HG02840 (cell line): ENCODE measurements around the gene RPS13.
"Not testable (repeated sequence)": the region's sequence is repeated elsewhere in the genome, so short reads cannot be mapped to it uniquely, and the experiment has no call there.

Source experiments
- ATAC-seq: cut with Tn5 transposase; IDR thresholded peaks from one replicate; pipeline ENCODE4 v1.9.1; 2021; ENCODE audit warnings: mild to moderate bottlenecking, moderate library complexity, moderate number of reproducible peaks; ENCODE audit not compliant: unreplicated experiment, low FRiP score

RPS13 gene

DNA sequence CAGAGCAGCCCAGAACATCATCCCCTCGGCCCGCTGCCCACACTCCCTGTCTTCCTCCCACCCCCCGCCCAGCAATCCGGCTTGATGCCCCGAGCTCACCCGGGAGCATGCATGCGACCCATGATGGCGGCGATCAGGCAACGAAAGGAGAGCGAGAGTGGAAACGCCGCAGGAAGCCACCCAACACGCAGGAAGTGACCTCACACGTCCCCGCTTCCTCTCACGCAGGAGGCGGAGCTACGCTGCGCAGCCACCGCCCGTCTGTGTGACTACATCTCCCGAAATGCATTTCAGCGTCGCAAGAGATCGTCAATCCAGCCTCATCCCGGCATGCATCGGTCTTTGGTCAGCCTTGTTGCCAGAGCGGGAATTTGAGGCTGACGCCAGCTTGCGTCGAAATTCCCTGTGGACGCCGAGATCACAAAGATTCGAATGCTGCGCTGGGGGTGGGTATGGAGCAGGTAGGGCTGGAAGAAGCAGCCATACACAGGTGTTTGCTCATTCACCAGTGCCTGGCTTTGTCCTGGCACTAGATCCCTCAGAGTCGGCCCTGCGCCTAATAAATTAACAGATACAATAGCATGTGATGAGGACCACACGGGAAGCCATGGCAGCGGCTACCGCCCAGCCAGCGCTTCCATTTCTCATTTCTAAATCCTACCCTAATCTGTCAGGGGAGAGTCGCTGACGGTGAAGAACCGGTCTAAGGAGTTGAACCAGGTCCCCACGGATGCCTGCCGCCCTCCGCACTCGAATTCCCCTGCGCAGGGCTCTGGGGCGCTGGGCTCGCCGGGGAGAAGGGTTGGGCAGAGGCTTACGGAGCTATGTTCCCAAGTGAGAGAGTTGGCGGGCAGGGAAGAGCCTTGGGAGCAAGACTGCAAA is at the start of gene RPS13:
Gene RPS13, minus strand, starts transcription at position 148 of the 882 bp plus-strand sequence. Its CDS starts 26 bp downstream, at position 122.
- peak; percentile 96 for ATAC-seq

DNA sequence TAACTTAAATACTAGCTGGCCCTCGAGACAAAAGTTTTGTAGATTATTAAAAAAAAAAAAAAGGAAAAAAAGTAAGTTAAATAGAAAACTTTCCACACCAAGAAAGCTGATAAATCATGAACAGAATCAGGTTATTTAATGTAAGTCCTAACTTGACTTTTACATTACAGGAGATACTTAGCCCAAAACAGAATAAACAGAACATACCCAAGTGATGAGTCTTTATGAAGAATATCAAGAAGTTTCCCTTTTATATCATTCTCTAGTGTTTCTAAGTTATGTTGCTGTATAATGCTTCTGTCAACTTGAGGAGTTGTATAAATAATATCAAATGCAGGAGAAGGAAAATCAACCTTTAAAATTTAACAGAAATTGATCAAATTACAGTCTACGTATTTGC is 44.5 kb upstream of the RPS13 start:
- no peak for ATAC-seq

DNA sequence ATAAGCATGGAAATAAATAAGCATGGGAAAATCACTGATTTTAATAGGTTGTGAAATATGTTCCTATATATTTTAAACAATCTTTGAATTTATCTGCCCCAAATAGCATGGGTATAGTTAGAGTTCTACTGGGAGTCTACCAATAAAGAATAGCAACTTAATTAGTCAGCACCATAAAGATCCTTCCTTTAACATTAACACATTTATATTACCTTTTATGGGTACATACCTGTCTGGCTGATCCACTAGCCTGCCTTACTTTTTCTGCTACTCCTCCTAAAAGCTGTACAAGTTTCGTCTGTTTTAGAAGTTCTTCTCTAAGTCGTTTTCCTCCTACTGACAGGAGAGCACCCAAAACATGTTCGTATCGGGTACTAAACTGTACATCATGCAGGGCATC is 39.8 kb upstream of the RPS13 start:
- ATAC-seq = no peak

DNA sequence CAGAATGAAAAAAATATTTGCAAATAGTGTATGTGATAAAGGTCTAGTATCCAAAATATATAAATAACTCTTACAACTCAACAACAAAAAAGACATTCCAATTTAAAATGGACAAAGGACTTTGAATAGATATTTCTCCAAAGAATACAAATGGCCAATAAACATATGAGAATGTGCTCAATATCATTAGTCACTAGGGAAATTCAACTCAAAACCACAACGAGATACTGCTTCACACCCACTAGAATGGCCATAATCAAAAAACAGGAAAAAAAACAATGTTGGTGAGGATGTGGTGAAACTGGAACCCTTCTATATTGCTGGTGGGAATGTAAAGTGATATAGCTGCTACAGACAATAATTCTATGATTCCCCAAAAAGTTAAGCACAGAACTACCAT is 38.6 kb upstream of the RPS13 start:
- ATAC-seq = no peak

DNA sequence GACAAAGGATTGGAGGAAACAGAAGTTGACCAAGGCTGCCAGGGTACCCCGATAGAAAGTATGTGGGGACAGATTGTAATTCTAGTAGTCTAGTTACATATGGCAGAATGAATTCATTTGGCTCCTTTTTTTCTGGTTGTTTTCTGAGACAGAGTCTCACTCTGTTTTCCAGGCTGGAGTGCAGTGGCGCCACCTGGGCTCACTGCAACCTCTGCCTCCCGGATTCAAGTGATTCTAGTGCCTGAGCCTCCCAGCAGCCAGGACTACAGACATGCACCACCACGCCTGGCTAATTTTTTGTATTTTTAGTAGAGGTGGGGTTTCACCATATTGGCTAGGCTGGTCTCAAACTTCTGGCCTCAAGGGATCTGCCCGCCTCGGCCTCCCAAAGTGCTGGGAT is 30.3 kb upstream of the RPS13 start:
- ATAC-seq = not testable (repeated sequence)

DNA sequence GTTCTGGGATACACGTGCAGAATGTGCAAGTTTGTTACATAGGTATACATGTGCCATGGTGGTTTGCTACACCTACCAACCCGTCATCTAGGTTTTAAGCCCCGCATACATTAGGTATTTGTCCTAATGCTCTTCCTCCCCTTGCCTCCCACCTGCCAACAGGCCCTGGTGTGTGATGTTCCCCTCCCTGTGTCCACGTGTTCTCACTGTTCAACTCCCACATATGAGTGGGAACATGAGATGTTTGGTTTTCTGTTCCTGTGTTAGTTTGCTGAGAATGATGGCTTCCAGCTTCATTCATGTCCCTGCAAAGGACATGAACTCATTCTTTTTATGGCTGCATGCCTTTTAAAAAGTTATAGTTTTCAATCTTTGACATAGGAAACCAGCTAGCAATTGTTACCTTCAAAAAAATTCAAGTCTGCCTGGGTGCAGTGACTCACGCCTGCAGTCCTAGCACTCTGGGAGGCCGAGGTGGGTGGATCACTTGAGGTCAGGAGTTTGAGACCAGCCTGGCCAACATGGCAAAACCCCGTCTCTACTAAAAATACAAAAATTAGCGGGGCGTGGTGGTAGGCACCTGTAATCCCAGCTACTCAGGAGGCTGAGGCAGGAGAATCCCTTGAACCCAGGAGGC is 28.1 kb upstream of the RPS13 start:
- ATAC-seq = not testable (repeated sequence)

DNA sequence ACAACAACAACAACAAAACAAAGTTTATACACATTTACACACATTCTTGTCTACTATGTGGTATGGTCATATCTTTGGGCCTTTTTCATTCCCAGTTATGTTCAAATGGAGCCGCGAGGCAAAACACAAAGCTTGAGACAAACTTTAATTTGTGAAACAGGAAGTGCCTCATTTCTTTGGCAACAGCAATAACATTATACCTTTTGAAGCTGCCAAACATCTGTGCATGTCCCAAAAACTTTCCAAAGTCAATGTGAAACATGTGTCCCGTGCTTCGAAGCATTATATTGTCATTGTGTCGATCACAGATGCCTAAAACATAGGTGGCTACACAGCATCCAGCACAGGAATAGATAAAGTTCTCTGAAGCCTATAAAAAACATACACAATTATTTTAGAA is 25.0 kb upstream of the RPS13 start:
- no peak for ATAC-seq

DNA sequence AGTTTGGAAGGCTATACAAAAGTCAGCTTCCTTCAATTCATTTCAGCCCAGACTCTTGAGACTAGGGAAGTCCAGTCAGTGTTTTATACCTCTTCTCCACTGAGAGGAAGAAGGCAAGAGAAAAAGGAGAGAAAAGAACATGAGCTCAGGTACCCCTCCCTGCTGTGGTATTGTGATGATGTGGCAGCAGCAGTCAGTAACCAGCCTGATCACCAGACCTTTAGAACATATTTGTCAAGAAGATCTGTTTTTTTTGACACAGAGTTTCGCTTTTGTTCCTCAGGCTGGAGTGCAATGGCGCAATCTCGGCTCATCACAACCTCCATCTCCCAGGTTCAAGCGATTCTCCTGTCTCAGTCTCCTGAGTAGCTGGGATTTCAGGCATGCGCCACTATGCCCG is 21.2 kb upstream of the RPS13 start:
- no peak for ATAC-seq

DNA sequence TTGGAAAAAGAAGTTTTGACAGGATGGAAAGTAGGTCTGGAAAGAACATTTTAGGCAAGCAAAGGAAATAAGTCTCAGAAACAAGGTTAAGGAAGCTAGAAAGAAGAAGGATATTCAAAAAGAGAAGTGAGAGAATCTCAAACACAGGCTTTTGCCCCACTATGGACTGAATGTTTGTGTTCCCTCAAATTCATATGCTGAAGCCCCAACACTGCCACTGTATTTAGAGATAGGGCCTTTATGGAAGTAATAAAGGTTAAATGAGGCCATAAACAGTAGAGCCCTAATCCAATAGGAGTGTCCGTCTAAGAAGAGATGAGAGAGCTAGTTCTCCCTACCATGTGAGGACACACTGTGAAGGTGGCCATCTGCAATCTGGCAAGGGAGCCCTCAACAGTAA is 20.6 kb upstream of the RPS13 start:
- ATAC-seq = no peak

DNA sequence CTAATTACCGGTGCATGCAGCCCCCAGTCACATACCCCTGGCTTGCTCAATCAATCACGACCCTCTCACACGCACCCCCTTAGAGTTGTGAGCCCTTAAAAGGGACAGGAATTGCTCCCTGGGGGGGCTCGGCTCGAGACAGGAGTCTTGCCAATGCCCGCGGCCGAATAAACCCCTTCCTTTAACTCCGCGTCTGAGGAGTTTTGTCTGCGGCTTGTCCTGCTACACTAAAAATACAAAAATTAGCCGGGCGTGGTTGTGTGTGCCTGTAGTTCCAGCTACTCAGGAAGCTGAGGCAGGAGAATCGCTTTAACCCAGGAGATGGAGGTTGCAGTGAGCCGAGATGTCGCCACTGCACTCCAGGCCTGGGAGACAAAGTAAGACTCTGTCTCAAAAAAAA is 8.5 kb upstream of the RPS13 start:
- not testable (repeated sequence) for ATAC-seq

DNA sequence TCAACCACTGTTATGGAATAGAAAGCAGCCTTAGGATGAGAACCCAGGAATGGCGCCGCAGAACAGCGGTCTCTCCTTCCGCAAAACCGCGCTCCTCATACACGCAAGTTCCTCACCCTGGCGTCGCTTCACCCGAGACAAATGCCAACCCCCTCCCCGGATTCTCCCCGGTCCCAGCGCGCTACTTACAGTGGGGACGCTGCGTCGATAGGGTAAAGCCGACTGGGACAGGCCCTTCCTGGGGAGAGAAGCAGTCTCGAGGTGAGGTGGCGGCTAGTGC is 287 bp downstream of the RPS13 start:
- peak; percentile 24 for ATAC-seq

DNA sequence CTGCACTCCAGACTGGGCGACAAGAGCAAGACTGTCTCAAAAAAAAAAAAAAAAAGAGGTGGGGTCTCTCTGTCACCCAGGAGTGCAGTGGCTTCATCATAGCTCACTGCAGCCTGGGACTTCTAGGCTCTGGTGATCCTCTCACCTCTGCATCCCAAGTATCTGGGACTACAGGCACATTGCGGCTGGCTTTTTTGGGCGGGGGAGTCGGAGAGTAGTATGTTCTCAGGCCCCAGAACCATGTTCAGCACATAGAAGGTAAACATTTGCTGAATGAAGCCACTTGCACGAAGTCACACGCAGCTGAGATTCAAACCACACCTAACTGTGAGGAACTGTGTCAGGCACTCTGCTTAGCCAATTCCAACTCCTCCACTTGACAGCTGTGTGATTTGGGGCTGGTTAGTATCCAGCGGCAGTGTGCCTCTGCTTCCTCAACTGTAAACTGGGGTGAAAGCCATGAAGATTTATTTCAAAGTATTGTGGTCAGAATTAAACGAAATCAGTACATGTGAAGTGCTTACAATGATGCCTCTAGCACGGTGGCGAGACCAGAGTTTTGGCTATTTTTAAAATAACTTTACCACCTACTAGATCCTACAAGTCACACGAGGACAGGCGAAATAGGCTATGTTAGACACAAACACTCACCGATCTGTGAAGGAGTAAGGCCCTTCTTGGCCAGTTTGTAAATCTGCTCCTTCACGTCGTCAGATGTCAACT is 789 bp downstream of the RPS13 start:
- no peak for ATAC-seq

DNA sequence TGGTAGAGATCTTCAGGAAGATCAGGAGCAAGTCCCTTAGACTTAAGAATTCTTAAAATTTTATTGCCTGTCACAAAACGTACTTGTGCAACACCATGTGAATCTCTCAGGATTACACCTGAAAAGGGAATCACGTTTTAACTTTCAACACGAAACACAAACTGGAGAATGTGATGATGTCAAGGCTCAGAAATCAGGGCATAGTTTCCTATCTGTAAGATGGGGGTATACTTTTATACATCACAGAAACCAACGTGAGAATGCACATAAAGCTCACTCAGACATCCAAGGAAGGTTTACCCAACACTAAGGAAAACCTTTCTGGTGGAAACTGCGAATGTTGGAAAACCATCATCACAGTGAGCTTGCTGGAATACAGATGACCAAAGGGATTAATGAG is 2.0 kb downstream of the RPS13 start:
- no peak for ATAC-seq

DNA sequence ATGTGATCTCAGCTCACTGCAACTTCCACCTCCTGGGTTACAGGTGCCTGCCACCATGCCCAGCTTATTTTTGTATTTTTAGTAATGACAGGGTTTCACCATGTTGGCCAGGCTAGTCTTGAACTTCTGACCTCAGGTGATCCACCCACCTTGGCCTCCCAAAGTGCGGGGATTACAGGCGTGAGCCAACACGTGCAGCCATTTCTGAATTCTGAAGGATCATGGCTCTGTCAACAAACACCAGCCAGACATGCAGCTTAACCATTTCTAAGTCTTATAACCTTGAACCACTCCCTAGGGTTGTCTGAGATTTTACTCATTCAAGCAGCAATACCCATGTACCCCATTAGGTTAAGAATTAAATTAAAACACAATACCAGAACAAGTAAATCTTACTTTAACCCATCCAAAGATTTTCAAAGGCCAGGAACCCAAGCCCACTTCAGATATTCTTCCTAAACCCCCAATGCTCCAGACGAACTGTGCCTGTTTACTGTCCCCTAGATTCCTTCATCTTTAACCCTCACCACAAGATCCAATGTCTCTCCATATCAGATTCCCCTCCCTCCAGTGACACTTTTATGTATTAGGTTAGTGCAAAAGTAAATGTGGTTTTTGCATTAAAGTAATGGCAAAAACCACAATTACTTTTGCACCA is 4.0 kb downstream of the RPS13 start:
- ATAC-seq = no peak

DNA sequence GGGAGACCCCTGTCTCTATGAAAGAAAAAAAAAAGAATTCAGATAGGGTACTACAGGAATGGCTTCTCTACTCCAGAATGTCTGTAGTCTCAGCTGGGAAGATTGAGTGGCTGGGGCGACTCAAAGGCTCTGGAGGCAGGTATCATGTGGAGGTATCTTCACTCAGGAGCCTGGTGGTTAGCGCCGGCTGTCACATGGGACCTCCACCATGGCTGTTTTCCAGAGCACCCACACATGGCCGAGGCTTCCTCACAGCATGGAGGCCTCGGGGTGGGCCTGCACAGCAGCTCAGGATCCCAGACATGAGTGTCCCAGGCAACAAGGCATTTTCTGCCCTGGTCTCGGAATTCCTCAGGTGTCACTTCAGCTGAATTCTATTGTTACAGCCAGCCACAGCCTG is 10.1 kb downstream of the RPS13 start:
- ATAC-seq = no peak

DNA sequence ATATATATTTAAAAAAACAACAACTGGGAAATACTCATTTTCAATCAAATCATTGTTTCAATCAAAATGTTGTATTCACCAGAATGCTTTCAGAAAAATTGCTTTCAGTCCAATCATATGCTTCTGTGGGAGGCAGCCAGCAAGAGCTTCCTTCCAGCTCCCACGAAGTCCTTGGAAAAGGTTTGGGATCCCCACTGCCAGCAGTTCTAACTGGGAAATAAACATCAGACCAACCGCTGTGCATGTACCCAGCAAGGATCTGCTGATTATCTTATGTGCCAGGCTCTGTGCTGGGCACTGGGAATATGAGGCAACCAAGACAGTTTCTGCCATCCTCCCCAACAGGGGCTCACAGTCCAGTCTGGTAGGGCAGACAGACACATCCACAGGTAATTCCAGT is 10.8 kb downstream of the RPS13 start:
- no peak for ATAC-seq

DNA sequence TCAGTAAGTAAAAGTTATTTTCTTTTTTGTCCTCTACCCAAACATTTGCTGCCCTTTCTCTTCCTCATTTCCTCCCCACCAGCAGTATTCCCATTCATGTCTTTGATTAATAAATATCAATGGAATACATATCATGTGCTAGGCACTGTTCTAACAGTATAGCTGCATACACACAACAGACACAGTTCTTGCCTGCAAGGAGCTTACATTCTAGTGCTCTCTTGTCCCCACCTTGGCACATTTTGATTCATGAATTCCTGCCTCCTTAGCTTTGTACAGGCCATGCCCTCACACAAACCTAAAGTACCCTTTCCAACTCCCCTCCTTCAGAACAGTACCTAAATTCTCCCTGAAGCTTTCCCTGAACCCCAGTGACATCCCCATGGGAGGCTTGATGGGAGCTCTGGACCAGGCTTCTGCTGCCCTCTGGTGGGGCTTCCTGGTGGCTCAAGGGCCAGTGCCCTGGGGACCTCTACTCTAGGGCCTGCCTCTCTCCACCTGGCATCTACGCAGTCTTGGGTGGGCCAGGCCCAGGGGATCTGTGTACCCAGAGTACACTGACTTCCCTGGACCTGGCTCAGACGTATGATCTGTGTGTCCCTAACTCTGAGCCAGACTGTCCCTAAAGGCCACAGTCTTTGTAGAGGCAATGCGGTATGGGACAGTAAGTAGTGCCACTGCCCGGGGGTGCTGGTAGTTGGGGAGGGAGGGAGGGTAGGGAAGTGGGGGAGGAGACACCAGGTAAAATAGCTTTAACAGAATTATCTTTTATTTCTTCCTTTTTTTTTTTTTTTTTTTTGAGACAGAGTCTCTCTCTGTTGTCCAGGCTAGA is 14.1 kb downstream of the RPS13 start:
- no peak for ATAC-seq

DNA sequence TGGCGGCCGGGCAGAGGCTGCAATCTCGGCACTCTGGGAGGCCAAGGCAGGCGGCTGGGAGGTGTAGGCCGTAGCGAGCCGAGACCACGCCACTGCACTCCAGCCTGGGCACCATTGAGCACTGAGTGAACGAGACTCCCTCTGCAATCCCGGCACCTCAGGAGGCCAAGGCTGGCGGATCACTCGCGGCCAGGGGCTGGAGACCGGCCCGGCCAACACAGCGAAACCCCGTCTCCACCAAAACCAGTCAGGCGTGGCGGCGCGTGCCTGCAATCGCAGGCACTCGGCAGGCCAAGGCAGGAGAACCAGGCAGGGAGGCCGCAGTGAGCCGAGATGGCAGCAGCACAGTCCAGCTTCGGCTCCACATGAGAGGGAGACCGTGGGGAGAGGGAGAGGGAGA is 26.3 kb downstream of the RPS13 start:
- not testable (repeated sequence) for ATAC-seq

DNA sequence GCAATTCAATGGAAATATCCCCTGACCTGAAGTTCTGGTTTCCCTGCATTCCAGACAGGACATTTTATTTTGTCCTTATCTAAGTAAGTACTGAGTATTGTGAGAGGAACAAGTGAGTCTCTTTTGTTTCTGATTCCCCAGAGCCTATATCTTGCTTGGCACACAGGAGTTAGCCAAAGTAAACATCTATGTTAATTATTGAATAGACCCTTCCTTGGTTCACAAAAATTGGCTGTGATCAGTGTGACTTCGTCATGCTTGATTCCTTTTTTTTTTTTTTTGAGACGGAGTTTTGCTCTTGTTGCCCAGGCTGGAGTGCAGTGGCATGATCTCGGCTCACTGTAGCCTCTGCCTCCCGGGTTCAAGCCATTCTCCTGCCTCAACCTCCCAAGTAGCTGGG is 29.0 kb downstream of the RPS13 start:
- ATAC-seq = not testable (repeated sequence)

DNA sequence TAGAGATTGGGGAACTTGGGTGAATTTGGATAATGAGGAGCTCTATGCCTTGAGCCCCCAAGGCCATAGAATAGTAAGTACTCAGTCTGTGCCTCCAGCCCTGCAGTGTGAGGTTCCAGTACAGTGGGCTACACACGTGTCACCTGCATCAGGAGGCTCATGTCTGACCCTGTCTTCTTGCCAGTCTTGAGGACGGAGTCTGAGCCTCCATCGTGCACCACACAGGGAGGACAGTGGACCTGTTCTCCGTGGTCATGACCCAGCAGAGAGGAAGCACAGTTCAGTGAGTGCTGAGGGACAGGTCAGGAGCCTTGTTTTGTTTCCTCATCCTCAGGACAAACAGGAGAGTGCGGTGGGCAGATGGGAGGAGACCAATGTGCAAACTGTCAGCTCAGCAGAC is 30.8 kb downstream of the RPS13 start:
- no peak for ATAC-seq
